ENCODE measurements around the gene ARHGEF17. TPM values are rescaled to one million over a fixed set of nuclear protein-coding genes. Genes with fewer than 3 reads are reported as not detected.

ARHGEF17 gene
- total and polyA plus RNA-seq, 2 experiments from 2014 or later, result 15.3 to 23.5 TPM

DNA sequence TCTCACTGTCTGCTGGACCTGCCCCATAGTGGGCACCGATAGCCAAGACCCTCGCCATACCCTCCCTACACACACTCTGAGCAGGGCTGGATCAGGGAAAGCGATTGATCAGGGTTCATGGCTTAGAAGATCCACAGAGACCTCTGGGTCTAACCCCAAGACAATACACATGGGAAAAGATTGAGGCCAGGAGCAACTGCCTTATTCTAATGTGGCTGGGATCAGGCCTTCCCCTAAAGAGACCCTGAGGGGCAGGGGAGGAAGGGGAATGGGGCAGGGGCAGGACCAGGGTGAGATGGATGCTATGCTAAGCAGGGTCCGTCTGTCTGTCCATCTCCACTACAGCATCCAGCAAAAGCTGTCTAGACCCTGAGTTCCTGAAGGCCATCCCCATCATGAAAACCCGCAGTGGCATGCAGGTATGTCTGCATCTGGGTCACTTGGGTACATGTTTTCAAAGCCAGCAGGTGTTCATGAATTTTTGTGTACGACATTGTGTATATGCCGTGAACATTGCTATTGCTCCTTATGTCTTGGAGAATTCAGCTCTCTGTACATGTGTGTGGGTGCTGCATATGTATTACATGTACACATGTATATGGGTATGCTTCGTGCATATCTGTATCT, 52.8 kb downstream of the ARHGEF17 start:
- TF ChIP-seq EZH2phosphoT487 (IDR thresholded peaks at IDR 0.05; ENCODE audit: insufficient read depth, low read depth) (no peak), EZH2 (IDR thresholded peaks at IDR 0.05; ENCODE audit: insufficient read depth, poor library complexity, severe bottlenecking) (no peak)
- Histone ChIP-seq H3K4me1 (ENCODE audit: insufficient read depth) (peaks cover 4% of the 10 kb centered on the region; the same call in 1 of the 2 replicates), H3F3A (ENCODE audit: insufficient read depth) (peaks cover 5% of the 10 kb centered on the region; the same call in 1 of the 2 replicates), H3K27me3 (replicated peaks; ENCODE audit: insufficient read depth) (no peaks in the 10 kb centered on the region), H3K9ac (no peak overlapping the region), H3K9me3 (ENCODE audit: low read depth) (no peaks in the 10 kb centered on the region), H3K4me2 (ENCODE audit: unreplicated experiment) (no peak overlapping the region), H3K4me3 (no peak overlapping the region), H3K27ac (no peak overlapping the region), H3K79me2 (ENCODE audit: insufficient read depth) (no peaks in the 10 kb centered on the region), H3K9me2 (ENCODE audit: insufficient read depth) (no peaks in the 10 kb centered on the region), H3K36me3 (ENCODE audit: low read depth) (peaks cover 23% of the 10 kb centered on the region), H4K20me1 (ENCODE audit: insufficient read depth) (no peaks in the 10 kb centered on the region), H2AFZ (no peak overlapping the region)
- DNase-seq, result no peak
- WGBS, 2 experiments (ENCODE audit: low coverage in 1 of 2, low lambda C conversion rate in 2 of 2, missing lambda C conversion rate in 2 of 2), result 96 to 97% methylated on average over 8 of the region's 8 CpGs
- in situ Hi-C loops (cut with MboI), result no loop called here

DNA sequence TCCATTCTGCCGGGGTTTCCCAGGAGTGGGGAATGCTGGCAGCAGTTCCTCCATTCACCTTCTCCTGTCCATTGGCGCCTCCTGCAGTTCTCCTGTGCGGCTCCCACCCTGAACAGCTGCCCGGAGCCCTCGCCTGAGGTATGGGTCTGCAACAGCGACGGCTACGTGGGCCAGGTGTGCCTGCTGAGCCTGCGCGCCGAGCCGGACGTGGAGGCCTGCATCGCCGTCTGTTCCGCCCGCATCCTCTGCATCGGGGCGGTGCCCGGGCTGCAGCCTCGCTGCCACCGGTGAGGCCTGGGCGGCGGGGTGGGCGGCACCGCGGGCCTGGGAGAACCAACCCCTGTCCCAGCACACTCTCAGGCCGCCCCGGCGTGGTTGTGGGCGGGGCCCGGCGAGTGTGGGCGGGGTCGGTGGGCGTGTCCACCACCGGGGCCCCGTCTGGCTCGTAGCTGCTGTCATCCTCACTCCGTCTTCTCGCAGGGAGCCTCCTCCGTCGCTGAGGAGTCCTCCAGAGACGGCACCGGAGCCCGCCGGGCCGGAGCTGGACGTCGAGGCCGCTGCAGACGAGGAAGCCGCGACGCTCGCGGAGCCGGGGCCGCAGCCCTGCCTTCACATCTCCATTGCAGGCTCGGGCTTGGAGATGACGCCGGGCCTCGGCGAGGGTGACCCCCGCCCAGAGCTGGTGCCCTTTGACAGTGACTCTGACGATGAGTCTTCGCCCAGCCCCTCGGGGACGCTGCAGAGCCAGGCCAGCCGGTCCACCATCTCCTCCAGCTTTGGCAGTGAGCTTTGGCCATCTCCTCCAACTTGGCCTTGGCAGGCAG, 54.1 kb downstream of the ARHGEF17 start:
- Histone ChIP-seq H3K27me3 (replicated peaks; ENCODE audit: insufficient read depth) (no peaks in the 10 kb centered on the region), H3K36me3 (ENCODE audit: low read depth) (peaks cover 27% of the 10 kb centered on the region), H3K9me3 (ENCODE audit: low read depth) (no peaks in the 10 kb centered on the region), H3K27ac (no peak overlapping the region), H2AFZ (no peak overlapping the region), H3K9ac (no peak overlapping the region), H3K4me2 (ENCODE audit: unreplicated experiment) (no peak overlapping the region), H3K4me3 (no peak overlapping the region), H3K79me2 (ENCODE audit: insufficient read depth) (no peaks in the 10 kb centered on the region), H3K9me2 (ENCODE audit: insufficient read depth) (no peaks in the 10 kb centered on the region), H3K4me1 (ENCODE audit: insufficient read depth) (peaks cover 4% of the 10 kb centered on the region; the same call in 1 of the 2 replicates), H4K20me1 (ENCODE audit: insufficient read depth) (no peaks in the 10 kb centered on the region), H3F3A (ENCODE audit: insufficient read depth) (peaks cover 5% of the 10 kb centered on the region; the same call in 1 of the 2 replicates)
- in situ Hi-C loops (cut with MboI), result no loop called here
- WGBS, 2 experiments (ENCODE audit: low coverage in 1 of 2, low lambda C conversion rate in 2 of 2, missing lambda C conversion rate in 2 of 2), result 80 to 96% methylated on average over 32 to 68 of the region's 70 CpGs
- TF ChIP-seq EZH2phosphoT487 (IDR thresholded peaks at IDR 0.05; ENCODE audit: insufficient read depth, low read depth) (no peak), EZH2 (IDR thresholded peaks at IDR 0.05; ENCODE audit: insufficient read depth, poor library complexity, severe bottlenecking) (no peak)
- DNase-seq, result no peak

- no peak for DNase-seq
- in situ Hi-C loops (cut with MboI), result no loop called here
- WGBS, 2 experiments (ENCODE audit: low coverage in 1 of 2, low lambda C conversion rate in 2 of 2, missing lambda C conversion rate in 2 of 2), result 95 to 97% methylated on average over 9 of the region's 9 CpGs
- no peaks in the 10 kb centered on the region for H3K27me3 ChIP-seq (replicated peaks; ENCODE audit: insufficient read depth)
- H3K9ac ChIP-seq, result no peak overlapping the region
- H2AFZ ChIP-seq, result no peak overlapping the region
- no peaks in the 10 kb centered on the region for H3K79me2 ChIP-seq (ENCODE audit: insufficient read depth)
- no peaks in the 10 kb centered on the region for H4K20me1 ChIP-seq (ENCODE audit: insufficient read depth)
- H3K4me3 ChIP-seq, result no peak overlapping the region
- H3K9me2 ChIP-seq (ENCODE audit: insufficient read depth), result no peaks in the 10 kb centered on the region
- no peaks in the 10 kb centered on the region for H3K9me3 ChIP-seq (ENCODE audit: low read depth)
- 0 out of 2 replicates have a peak, but pooled peaks cover 5% of the 10 kb centered on the region for H3F3A ChIP-seq (ENCODE audit: insufficient read depth)
- H3K4me1 ChIP-seq (ENCODE audit: insufficient read depth), result 0 out of 2 replicates have a peak, but pooled peaks cover 4% of the 10 kb centered on the region
- H3K27ac ChIP-seq, result no peak overlapping the region
- no peak for TF ChIP-seq EZH2 (IDR thresholded peaks at IDR 0.05; ENCODE audit: insufficient read depth, poor library complexity, severe bottlenecking)
- no peak for TF ChIP-seq EZH2phosphoT487 (IDR thresholded peaks at IDR 0.05; ENCODE audit: insufficient read depth, low read depth)
- H3K36me3 ChIP-seq (ENCODE audit: low read depth), result peaks cover 27% of the 10 kb centered on the region
- H3K4me2 ChIP-seq (ENCODE audit: unreplicated experiment), result no peak overlapping the region
These were observed 55.1 kb downstream of the ARHGEF17 start for GRCh38 chr11:73363147-73363546.

DNA sequence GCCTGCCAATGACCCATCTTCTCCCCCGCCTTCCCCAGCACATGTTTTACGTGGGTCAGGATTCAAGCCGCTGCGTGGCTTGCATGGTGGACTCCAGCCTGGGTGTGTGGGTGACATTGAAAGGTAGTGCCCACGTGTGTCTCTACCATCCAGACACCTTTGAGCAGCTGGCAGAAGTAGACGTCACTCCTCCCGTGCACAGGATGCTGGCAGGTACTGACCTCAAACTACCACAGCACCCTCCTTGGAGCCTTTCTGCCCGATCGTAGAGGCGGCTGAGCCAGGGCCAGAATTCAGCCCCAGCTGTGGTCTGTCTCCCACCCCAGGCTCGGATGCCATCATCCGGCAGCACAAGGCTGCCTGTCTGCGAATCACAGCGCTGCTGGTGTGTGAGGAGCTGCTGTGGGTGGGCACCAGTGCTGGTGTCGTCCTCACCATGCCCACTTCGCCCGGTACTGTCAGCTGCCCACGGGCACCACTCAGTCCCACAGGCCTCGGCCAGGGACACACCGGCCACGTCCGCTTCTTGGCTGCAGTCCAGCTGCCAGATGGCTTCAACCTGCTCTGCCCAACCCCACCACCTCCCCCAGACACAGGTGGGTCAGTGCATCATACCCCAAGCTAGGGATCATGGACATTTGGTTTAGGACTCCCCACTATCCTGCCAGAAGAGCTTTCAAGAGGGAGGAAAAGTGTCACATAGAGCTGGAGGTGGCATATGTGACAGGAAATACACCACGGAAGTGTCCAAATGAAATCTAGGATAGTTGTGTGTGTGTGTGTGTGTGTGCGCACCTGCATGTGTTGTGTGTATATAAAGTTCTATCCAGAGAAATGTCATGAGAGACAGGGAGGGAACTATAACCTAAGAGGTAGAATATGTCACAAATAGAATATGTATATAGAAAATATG, 57.5 kb downstream of the ARHGEF17 start:
- 88 to 90% methylated on average over 20 to 24 of the region's 24 CpGs for WGBS, 2 experiments (ENCODE audit: low coverage in 1 of 2, low lambda C conversion rate in 2 of 2, missing lambda C conversion rate in 2 of 2)
- TF ChIP-seq EZH2 (IDR thresholded peaks at IDR 0.05; ENCODE audit: insufficient read depth, poor library complexity, severe bottlenecking) (no peak), EZH2phosphoT487 (IDR thresholded peaks at IDR 0.05; ENCODE audit: insufficient read depth, low read depth) (no peak)
- no peak overlapping the region for H3K9ac ChIP-seq
- H3K4me2 ChIP-seq (ENCODE audit: unreplicated experiment), result no peak overlapping the region
- H3K79me2 ChIP-seq (ENCODE audit: insufficient read depth), result no peaks in the 10 kb centered on the region
- no peak overlapping the region for H3K4me3 ChIP-seq
- H4K20me1 ChIP-seq (ENCODE audit: insufficient read depth), result no peaks in the 10 kb centered on the region
- H3K27ac ChIP-seq, result no peak overlapping the region
- no peaks in the 10 kb centered on the region for H3K9me3 ChIP-seq (ENCODE audit: low read depth)
- no peak overlapping the region for H2AFZ ChIP-seq
- peaks cover 20% of the 10 kb centered on the region for H3K36me3 ChIP-seq (ENCODE audit: low read depth)
- no peaks in the 10 kb centered on the region for H3K9me2 ChIP-seq (ENCODE audit: insufficient read depth)
- no peaks in the 10 kb centered on the region for H3K27me3 ChIP-seq (replicated peaks; ENCODE audit: insufficient read depth)
- no peaks in the 10 kb centered on the region for H3K4me1 ChIP-seq (ENCODE audit: insufficient read depth)
- DNase-seq, result no peak
- in situ Hi-C loops (cut with MboI), result no loop called here
- no peaks in the 10 kb centered on the region for H3F3A ChIP-seq (ENCODE audit: insufficient read depth)

All from GM23248 (cell line).